K562 (cell line): ENCODE data around the gene SARS1.

ENCODE experiments used
- BCLAF1 ChIP-seq, 2 experiments: fragments of 450-650 bp in 1 of 2; IDR thresholded peaks; 2 replicates each; pipeline ENCODE4 v1.6.1; 2011 to 2017; ENCODE audit warnings: low read depth in 2 of 2, antibody characterized with exemption in 1 of 2, borderline replicate concordance in 1 of 2, low read length in 1 of 2, mild to moderate bottlenecking in 1 of 2, mixed read lengths in 1 of 2; ENCODE audit not compliant: control insufficient read depth in 1 of 2
- NFRKB ChIP-seq: fragments of 450-650 bp; IDR thresholded peaks from 2 replicates; pipeline ENCODE4 v1.6.1; 2016; ENCODE audit warnings: low read depth
- SNAPC5 ChIP-seq: fragments of 250-450 bp; sonication (Bioruptor Pico); IDR thresholded peaks from 2 replicates; pipeline ENCODE4 v1.8.0; 2021; ENCODE audit warnings: moderate library complexity, mild to moderate bottlenecking, inconsistent platforms

GRCh38 chr1:109256971-109257681 lies 43.4 kb downstream of the SARS1 start:
- no peak for TF ChIP-seq SNAPC5 (CRISPR knock-in tag)
- TF ChIP-seq BCLAF1 (IDR thresholded peaks at IDR 0.05; ENCODE audit: borderline replicate concordance in 1 of 2, control insufficient read depth in 1 of 2, low read depth in 2 of 2, low read length in 1 of 2) = no peak
- TF ChIP-seq NFRKB = no peak
